GM19239 (cell line): ENCODE results near the gene SUMF1.
"Not testable (repeated sequence)": the region's sequence is repeated elsewhere in the genome, so short reads cannot be mapped to it uniquely, and the experiment has no call there.

Experiments used
- DNase-seq: peaks from one replicate; pipeline ENCODE4 v3.0.0; 2011; ENCODE audit warnings: low spot score; ENCODE audit not compliant: insufficient read length
- FAIRE-seq: peaks from 2 replicates; lab custom pipeline; 2011; peaks lifted over from hg19 to GRCh38; lab: Jason Lieb, UNC

Gene SUMF1

GRCh38 chr3:4351164-4351855 lies 115.8 kb downstream of the SUMF1 start:
- FAIRE-seq (no peak), DNase-seq (no peak)

GRCh38 chr3:4350789-4351163 lies 116.3 kb downstream of the SUMF1 start:
- FAIRE-seq, result peak; percentile 45
- peak; percentile 60 for DNase-seq

GRCh38 chr3:4343258-4343657 lies 123.8 kb downstream of the SUMF1 start:
- FAIRE-seq (no peak), DNase-seq (no peak)

GRCh38 chr3:4341336-4341675 lies 125.8 kb downstream of the SUMF1 start:
- no peak for DNase-seq
- FAIRE-seq, result no peak

- no peak for FAIRE-seq
- DNase-seq, result no peak
These were observed 126.4 kb downstream of the SUMF1 start for GRCh38 chr3:4340411-4341335.

- FAIRE-seq (no peak), DNase-seq (no peak)
These were observed 127.0 kb downstream of the SUMF1 start for GRCh38 chr3:4340077-4340410.

- no peak for DNase-seq
- FAIRE-seq, result no peak
These were observed 128.3 kb downstream of the SUMF1 start for GRCh38 chr3:4338751-4339150.

GRCh38 chr3:4336850-4337546 lies 130.1 kb downstream of the SUMF1 start:
- no peak for FAIRE-seq
- DNase-seq, result no peak

- FAIRE-seq (no peak), DNase-seq (no peak)
These were observed 131.1 kb downstream of the SUMF1 start for GRCh38 chr3:4335840-4336562.

- FAIRE-seq, result no peak
- DNase-seq, result no peak
These were observed 132.5 kb downstream of the SUMF1 start for GRCh38 chr3:4334548-4334947.

- DNase-seq (no peak), FAIRE-seq (no peak)
These were observed 134.1 kb downstream of the SUMF1 start for GRCh38 chr3:4332991-4333390.

- DNase-seq, result no peak
- no peak for FAIRE-seq
These were observed 134.5 kb downstream of the SUMF1 start for GRCh38 chr3:4332574-4332973.

GRCh38 chr3:4332111-4332510 lies 135.0 kb downstream of the SUMF1 start:
- FAIRE-seq, result no peak
- no peak for DNase-seq

- DNase-seq, FAIRE-seq: not testable (repeated sequence)
These were observed 137.3 kb downstream of the SUMF1 start for GRCh38 chr3:4329806-4330205.

- FAIRE-seq (no peak), DNase-seq (no peak)
These were observed 140.2 kb downstream of the SUMF1 start for GRCh38 chr3:4326868-4327267.

- DNase-seq (no peak), FAIRE-seq (no peak)
These were observed 143.6 kb downstream of the SUMF1 start for GRCh38 chr3:4323246-4324027.

GRCh38 chr3:4322635-4323034 lies 144.4 kb downstream of the SUMF1 start:
- FAIRE-seq (no peak), DNase-seq (no peak)

GRCh38 chr3:4321732-4322131 lies 145.3 kb downstream of the SUMF1 start:
- DNase-seq (no peak), FAIRE-seq (no peak)

- no peak for DNase-seq
- FAIRE-seq, result no peak
These were observed 146.8 kb downstream of the SUMF1 start for GRCh38 chr3:4320096-4320911.
